SH-SY5Y (cell line): ENCODE measurements around the gene NDUFB5.

ENCODE experiments used
- GATA2 ChIP-seq: IDR thresholded peaks from 2 replicates; pipeline ENCODE4 v1.6.1; 2011; ENCODE audit warnings: mild to moderate bottlenecking, low read depth, low read length
- GATA3 ChIP-seq: IDR thresholded peaks from 2 replicates; pipeline ENCODE4 v1.6.1; 2011; ENCODE audit warnings: low read depth, mild to moderate bottlenecking, low read length, moderate library complexity

DNA sequence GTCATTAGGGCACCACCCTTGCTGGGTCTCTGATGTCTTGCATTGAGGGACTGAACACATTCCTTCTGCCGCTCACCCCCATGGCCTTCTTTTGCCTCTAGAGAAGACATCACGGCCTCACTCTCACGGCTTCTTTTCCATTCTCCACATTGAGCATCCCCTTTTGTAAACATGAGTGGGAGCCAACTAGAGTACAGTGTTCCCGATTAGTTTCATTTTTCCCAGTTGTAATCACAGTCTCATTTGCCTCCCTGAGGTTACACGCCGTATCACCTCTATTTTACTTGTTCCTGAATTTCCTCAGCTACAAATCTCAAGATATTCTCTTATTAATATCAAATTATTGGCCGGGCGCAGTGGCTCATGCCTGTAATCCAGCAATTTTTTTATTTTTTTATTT, 65.7 kb downstream of the NDUFB5 start:
- no peak for TF ChIP-seq GATA3
- TF ChIP-seq GATA2, result no peak
